Suprapubic skin (tissue), 4 donors: ENCODE results near the gene IRF7.

Experiments
- CTCF ChIP-seq, 2 donors: fragments of 200-600 bp in 1 of 2; fragments of 450-650 bp in 1 of 2; sonication (generic) in 1 of 2; IDR thresholded peaks; one replicate each; pipeline ENCODE4 v1.5.1; 2016 to 2019; ENCODE audit warnings: antibody characterized with exemption in 2 of 2, mild to moderate bottlenecking in 1 of 2, moderate library complexity in 1 of 2
- POLR2A ChIP-seq, 2 donors: fragments of 450-650 bp; IDR thresholded peaks; one replicate each; pipeline ENCODE4 v1.6.1; 2017; ENCODE audit warnings: antibody characterized with exemption in 2 of 2, mild to moderate bottlenecking in 2 of 2, moderate library complexity in 2 of 2
- POLR2AphosphoS5 ChIP-seq, 3 donors: sonication (generic); formaldehyde crosslinking; IDR thresholded peaks; one replicate each; pipeline ENCODE4 v1.6.1; 2017; ENCODE audit warnings: antibody characterized with exemption in 3 of 3

DNA sequence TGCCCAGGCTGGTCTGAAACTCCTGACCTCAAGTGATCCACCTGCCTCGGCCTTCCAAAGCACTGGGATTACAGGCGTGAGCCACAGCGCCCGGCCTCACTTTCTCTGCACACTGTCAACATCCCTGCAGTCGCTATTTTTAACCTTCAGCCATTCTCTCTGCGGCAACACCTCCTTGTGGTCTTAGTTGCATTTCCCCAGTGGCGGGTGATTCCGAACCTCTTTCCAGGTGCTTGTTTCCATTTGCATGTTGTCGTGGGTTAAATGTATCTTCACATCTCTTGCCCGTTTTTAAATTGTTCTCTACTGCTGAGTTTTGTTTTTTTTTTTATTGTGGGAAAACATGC is 13.5 kb upstream of the IRF7 start:
- no peak for TF ChIP-seq CTCF (IDR thresholded peaks at IDR 0.05)
- no peak for TF ChIP-seq POLR2AphosphoS5 (IDR thresholded peaks at IDR 0.05)
- TF ChIP-seq POLR2A (IDR thresholded peaks at IDR 0.05): no peak
